ENCODE data around the gene KPNB1. TPM values are rescaled to one million over a fixed set of nuclear protein-coding genes. Genes with fewer than 3 reads are reported as not detected.

Gene KPNB1
- total RNA-seq, 2 donors from 2014 or later = 148 to 239 TPM

DNA sequence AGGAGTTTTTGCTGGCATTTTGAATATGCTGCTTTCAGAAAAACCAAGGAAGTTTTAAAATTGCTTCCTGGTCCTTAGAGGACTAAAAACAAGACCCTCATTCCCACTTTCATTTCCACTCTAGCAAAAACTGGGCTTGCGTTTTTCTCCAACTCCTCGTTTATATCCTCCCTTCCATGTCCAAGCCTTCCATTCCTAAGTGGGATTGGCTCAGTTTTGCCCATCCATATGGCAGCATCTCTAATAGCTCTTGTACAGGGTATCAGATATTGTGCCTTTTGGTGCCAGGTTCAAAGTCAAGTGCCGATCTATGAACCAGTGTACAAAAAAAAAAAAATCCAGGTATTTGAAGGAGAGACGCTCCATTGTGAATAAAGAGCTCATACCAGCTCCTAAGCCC is 34.3 kb downstream of the KPNB1 start:
- H3K27me3 ChIP-seq (replicated peaks; ENCODE audit: insufficient read depth) = no peaks in the 10 kb centered on the region
- TF ChIP-seq POLR2A (IDR thresholded peaks at IDR 0.05) (no peak), CTCF (IDR thresholded peaks at IDR 0.05) (no peak), POLR2AphosphoS5 (IDR thresholded peaks at IDR 0.05) (no peak)
- H3K9me3 ChIP-seq = no peaks in the 10 kb centered on the region
- H3K4me1 ChIP-seq (replicated peaks) = no peaks in the 10 kb centered on the region
- H3K36me3 ChIP-seq = no peaks in the 10 kb centered on the region
- DNase-seq (ENCODE audit: low spot score) = no peak
- no peak overlapping the region for H3K27ac ChIP-seq
- no peak overlapping the region for H3K4me3 ChIP-seq
- WGBS = 82% methylated on average over 4 of the region's 4 CpGs
- intact Hi-C loops (cut with DNase I) = no loop called here

- H3K4me1 ChIP-seq (replicated peaks) = no peaks in the 10 kb centered on the region
- no peaks in the 10 kb centered on the region for H3K36me3 ChIP-seq
- TF ChIP-seq CTCF (IDR thresholded peaks at IDR 0.05) (no peak), POLR2AphosphoS5 (IDR thresholded peaks at IDR 0.05) (no peak), POLR2A (IDR thresholded peaks at IDR 0.05) (no peak)
- H3K9me3 ChIP-seq = no peaks in the 10 kb centered on the region
- 76% methylated on average over 4 of the region's 4 CpGs for WGBS
- H3K27me3 ChIP-seq (replicated peaks; ENCODE audit: insufficient read depth) = no peaks in the 10 kb centered on the region
- no peak overlapping the region for H3K4me3 ChIP-seq
- no peak overlapping the region for H3K27ac ChIP-seq
- intact Hi-C loops (cut with DNase I) = no loop called here
- DNase-seq (ENCODE audit: low spot score) = no peak
Measured at GRCh38 chr17:47684535-47685193, 34.9 kb downstream of the KPNB1 start.

- TF ChIP-seq POLR2AphosphoS5 (IDR thresholded peaks at IDR 0.05) = no peak
- WGBS = 88% methylated on average over 4 of the region's 4 CpGs
- no peaks in the 10 kb centered on the region for H3K4me1 ChIP-seq (replicated peaks)
- intact Hi-C loops (cut with DNase I) = no loop called here
- H3K27me3 ChIP-seq (replicated peaks; ENCODE audit: insufficient read depth) = no peaks in the 10 kb centered on the region
- no peak for DNase-seq (ENCODE audit: low spot score)
- no peak overlapping the region for H3K27ac ChIP-seq
- no peak overlapping the region for H3K4me3 ChIP-seq
- no peaks in the 10 kb centered on the region for H3K9me3 ChIP-seq
- no peaks in the 10 kb centered on the region for H3K36me3 ChIP-seq
Measured at GRCh38 chr17:47685556-47686275, 36.0 kb downstream of the KPNB1 start.

DNA sequence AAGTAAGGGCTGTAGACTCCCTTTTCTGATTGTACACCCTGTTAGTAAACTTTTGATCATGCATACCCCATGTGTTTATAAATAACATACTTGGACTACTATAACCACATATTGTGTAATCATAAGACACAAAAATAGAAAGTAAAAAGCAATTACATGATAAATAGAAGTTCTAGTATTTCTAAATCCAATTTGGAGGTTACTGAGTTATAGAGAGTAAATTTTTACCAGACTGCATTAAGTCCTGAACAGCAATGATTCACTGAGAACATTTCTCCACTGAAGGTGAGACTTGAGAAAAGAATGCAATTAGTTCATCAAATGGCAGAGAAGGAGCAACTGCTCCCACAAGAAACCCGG is 36.5 kb downstream of the KPNB1 start:
- H3K27me3 ChIP-seq (replicated peaks; ENCODE audit: insufficient read depth) = no peaks in the 10 kb centered on the region
- no peak overlapping the region for H3K27ac ChIP-seq
- H3K9me3 ChIP-seq = no peaks in the 10 kb centered on the region
- no peaks in the 10 kb centered on the region for H3K4me1 ChIP-seq (replicated peaks)
- TF ChIP-seq POLR2AphosphoS5 (IDR thresholded peaks at IDR 0.05) = no peak
- TF ChIP-seq CTCF (IDR thresholded peaks at IDR 0.05) = no peak
- no peak for TF ChIP-seq POLR2A (IDR thresholded peaks at IDR 0.05)
- no peaks in the 10 kb centered on the region for H3K36me3 ChIP-seq
- no peak overlapping the region for H3K4me3 ChIP-seq
- WGBS = 75% methylated on average over 1 of the region's 1 CpG
- intact Hi-C loops (cut with DNase I) = no loop called here
- no peak for DNase-seq (ENCODE audit: low spot score)

DNA sequence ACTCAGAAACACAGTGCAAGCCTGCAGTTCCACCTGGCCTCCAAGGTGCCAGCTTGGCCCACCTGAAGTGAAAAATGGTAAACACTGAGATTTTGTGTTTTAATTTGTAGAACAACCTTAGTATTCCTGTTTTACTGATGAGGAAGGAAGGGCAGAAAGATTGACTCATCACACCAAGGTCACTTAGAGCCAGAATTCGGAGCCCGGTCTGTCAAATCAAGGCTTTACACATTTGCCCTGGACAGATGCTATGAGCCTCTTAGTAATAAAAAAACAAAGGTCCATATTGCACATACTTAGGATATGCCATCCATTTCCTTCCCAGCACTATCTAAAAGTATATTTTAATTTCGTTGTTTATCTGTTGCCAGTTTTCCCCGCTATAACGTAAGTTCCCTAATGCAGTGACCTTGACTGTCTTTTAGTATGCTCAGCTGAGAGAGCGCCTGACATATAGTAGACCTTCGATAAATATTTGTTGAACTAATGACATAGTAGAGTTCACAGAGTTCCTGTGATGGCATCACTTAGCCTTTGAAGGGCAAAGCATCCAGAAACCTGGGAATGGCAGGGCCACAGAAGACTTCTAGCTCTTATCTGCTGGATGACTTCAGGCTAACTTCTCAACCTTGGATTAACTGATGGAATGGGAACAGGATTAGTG is 37.1 kb downstream of the KPNB1 start:
- no peaks in the 10 kb centered on the region for H3K27me3 ChIP-seq (replicated peaks; ENCODE audit: insufficient read depth)
- DNase-seq (ENCODE audit: low spot score) = no peak
- no peak overlapping the region for H3K4me3 ChIP-seq
- H3K27ac ChIP-seq = no peak overlapping the region
- TF ChIP-seq POLR2A (IDR thresholded peaks at IDR 0.05) (no peak), CTCF (IDR thresholded peaks at IDR 0.05) (no peak), POLR2AphosphoS5 (IDR thresholded peaks at IDR 0.05) (no peak)
- intact Hi-C loops (cut with DNase I) = no loop called here
- no peaks in the 10 kb centered on the region for H3K9me3 ChIP-seq
- no peaks in the 10 kb centered on the region for H3K4me1 ChIP-seq (replicated peaks)
- 89% methylated on average over 7 of the region's 7 CpGs for WGBS
- H3K36me3 ChIP-seq = no peaks in the 10 kb centered on the region

All from prostate gland (tissue), 2 donors.